Activated CD8-positive, alpha-beta memory T cell treated with anti-CD3 and anti-CD28 coated beads, Interleukin-2, amount 50 U/mL, for 24 hours (primary cell): Measurements from ENCODE around the gene CAMK1G.

Experiments
- DNase-seq: peaks from one replicate; pipeline ENCODE4 v3.0.0-alpha.2; 2020; ENCODE audit errors: extremely low read depth

Gene CAMK1G

GRCh38 chr1:209565759-209566678 is 17.5 kb upstream of the CAMK1G start:
- peak; percentile 45 for DNase-seq

GRCh38 chr1:209567698-209568175 is 15.8 kb upstream of the CAMK1G start:
- no peak for DNase-seq

DNA sequence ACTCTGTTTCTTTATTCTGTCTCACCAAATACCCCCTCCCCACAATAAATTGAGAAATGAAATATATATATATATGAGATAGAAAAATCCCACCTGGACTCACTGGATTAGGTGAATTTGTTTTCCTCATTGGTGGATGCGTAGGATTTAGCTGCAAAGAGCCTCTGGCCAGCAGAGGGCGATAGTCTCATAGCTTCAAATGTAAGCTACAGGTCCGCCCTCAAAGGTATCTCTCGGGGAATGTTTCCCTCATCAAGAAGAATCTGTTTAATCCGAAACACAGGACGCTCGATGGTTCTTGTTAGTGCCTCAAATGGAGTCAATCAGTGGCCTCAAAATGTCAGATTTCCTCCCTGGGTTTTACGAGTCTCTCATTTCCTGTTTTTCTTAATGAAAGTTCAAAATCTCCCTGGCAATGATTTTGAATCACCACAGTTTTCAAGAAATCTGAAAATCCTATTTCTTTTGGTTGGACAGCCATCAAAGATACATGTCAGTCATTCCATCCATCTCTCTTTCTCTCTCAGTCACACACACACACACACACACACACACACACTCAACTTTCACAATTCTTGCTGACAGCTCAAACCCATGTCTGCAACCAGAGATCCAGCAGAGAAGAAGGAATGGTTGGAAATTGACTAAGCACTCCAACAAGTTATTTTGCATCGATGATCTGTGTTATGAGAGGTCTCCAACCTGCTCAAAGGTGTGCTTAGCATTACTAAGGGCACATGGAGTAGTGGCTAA is 13.9 kb upstream of the CAMK1G start:
- peak; percentile 58 for DNase-seq

GRCh38 chr1:209570743-209571142 is 12.8 kb upstream of the CAMK1G start:
- DNase-seq = no peak

DNA sequence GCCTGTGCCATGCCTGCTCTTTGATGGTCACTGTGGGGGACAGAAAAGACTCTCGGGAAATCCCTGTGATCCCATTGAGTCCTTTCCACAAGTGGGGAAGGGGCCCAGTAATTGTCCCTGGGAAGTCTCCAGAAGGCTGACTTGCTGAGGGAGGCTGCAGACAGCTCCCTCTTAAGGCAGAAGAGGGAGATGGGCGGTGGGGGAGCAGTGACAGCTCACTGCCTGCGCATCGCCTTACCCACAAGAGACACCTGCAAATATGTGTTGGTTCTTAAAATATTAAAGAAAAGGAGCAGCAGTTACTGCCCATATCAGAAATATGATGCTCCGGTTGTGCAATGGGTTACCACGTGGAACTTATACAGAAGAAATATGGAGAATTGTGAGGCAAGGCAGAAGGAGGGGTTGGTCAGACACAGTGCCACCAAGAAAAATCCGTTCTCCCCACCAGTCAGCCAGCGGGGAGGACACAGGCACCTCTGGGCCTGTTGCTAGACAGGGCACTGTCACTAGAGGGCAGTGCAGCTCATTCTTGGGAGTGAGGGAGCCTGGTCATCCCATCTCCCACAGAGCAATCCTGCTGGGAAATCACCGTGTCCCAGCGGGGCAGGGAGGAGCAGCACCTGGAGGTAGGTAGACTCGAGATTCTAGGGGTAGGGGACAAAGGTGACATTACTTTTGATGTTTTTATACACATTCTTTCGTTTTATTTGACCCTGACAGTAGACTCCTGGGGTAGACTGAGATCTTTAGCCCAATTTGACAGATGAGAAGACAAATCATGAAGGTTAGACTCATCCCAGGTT is 6.9 kb upstream of the CAMK1G start:
- DNase-seq = peak; percentile 10

DNA sequence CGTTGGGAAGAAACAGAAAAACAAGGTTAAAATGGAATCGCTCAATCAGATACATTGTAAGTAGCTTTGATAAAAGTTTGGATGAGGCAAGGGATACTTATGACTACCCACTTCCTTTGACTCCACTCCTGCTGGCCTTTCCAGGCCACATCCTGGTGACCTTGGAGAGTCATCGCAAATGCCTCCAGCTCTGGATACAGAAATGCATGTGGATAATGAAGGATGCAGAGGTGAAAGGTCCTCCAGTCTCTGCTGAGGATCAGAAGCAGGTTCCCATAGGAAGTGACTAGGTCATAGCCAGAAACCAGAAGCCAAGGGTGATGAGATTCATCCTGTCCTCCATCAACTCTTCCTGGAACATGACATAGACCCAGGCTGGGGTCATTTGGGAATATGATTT is 6.2 kb upstream of the CAMK1G start:
- DNase-seq = no peak

- DNase-seq = no peak
Observed at GRCh38 chr1:209580577-209580976, 2.9 kb upstream of the CAMK1G start.

GRCh38 chr1:209584231-209584672 is 738 bp downstream of the CAMK1G start:
- DNase-seq = no peak

GRCh38 chr1:209585197-209585596 is 1.7 kb downstream of the CAMK1G start:
- DNase-seq = no peak

DNA sequence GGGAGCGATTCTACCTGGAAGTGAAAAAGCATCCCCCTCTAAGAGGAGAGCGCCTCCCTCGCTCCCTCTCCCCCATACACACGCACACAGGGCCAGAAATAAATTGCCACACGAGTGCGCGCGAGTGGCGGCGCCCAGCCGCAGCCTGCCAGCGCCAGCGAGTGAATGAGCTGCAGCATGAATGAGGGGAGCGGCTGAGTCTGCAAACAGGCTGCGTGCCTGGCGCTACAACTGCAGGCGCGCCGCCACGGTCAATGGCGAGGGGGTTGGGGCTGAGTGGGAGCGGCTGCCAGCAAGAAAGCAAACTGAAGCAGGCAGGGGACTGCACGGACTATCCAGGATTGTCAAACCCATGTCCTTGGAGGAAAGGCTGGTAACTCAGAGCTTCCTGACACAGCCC is 2.2 kb downstream of the CAMK1G start:
- DNase-seq = no peak

DNA sequence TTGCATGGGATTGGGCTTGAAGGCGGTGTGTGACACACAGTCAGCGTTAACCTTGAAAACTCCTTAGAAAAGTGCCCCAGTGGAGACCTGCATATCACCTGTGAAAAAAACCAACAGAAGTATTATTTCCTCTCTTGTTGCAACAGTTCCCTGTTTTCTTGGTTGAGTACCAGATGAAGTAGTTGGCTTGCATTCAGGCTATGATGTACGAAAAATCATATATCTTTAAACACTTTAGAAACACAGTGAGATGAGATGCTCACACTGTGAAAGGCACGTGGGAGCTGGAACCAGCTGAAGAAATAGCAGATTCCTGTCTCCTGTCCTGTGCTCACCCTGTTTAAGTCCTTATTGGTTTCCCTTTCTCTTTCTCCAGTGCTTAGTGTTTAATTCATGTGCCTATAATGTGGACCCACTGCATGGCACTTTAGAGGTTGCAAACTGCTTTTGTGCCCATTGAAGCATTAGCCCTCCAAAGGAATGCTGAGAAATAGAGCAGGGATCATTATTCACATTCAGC is 2.8 kb downstream of the CAMK1G start:
- no peak for DNase-seq

- no peak for DNase-seq
Observed at GRCh38 chr1:209587789-209588188, 4.3 kb downstream of the CAMK1G start.

- DNase-seq = no peak
Observed at GRCh38 chr1:209589440-209589839, 5.9 kb downstream of the CAMK1G start.

- no peak for DNase-seq
Observed at GRCh38 chr1:209589863-209590262, 6.3 kb downstream of the CAMK1G start.

GRCh38 chr1:209590405-209590804 is 6.9 kb downstream of the CAMK1G start:
- no peak for DNase-seq

GRCh38 chr1:209593747-209594146 is 10.2 kb downstream of the CAMK1G start:
- no peak for DNase-seq

DNA sequence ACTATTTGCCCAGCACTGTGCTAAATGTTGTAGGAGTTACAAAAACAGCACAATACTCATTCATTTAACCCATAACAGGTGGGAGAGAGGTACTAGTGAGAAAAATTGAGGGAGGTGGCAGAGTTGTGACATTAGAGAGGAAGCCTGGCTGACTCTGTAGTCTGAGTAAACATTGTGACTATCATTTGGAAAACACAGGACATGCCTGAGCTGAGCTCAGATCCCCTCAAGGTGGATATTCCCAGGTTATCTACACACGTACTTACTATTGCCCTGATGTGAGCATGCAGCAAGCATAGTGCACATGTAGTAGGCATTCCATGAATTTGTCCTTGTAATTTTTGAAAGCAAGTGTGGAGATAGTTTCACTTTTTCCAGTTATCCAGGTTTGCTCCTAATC is 10.9 kb downstream of the CAMK1G start:
- DNase-seq = no peak

DNA sequence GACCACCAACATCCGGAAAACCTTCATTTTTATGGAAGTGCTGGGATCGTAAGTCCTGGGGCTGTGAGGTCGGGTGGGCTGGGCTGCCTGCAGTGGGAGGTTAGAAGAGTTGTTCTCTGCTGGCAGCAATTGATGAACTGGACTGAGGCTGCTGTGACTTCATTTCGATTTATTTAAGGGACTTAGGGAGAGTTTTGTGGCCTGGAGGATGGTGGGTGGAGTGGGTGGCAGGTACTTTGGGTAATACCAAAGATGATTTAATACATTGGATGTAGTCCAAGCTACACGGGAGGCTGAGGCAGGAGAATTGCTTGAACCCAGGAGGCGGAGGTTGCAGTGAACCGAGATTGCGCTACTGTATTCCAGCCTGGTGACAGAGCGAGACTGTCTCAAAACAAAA is 11.5 kb downstream of the CAMK1G start:
- DNase-seq = no peak

- no peak for DNase-seq
Observed at GRCh38 chr1:209595599-209596285, 12.2 kb downstream of the CAMK1G start.

GRCh38 chr1:209597499-209597898 is 14.0 kb downstream of the CAMK1G start:
- DNase-seq = no peak

GRCh38 chr1:209598227-209598626 is 14.7 kb downstream of the CAMK1G start:
- no peak for DNase-seq
